D721Med (cell line): Measurements from ENCODE around the gene B3GLCT.

Source experiments
- DNase-seq: peaks from one replicate; pipeline ENCODE4 v3.0.0; 2011; ENCODE audit warnings: low spot score; ENCODE audit not compliant: insufficient read length
- FAIRE-seq: peaks from 2 replicates; lab custom pipeline; 2011; peaks lifted over from hg19 to GRCh38; lab: Jason Lieb, UNC
- CTCF ChIP-seq: IDR thresholded peaks from 2 replicates; pipeline ENCODE4 v1.5.1; 2012; ENCODE audit warnings: mild to moderate bottlenecking, control low read depth; ENCODE audit not compliant: insufficient read depth; ENCODE audit errors: missing control alignments

Gene B3GLCT

GRCh38 chr13:31355001-31355400 lies 155.2 kb downstream of the B3GLCT start:
- FAIRE-seq (no peak), DNase-seq (no peak)
- no peak for TF ChIP-seq CTCF

- FAIRE-seq (no peak), DNase-seq (no peak)
- no peak for TF ChIP-seq CTCF
Observed at GRCh38 chr13:31356991-31357390, 157.2 kb downstream of the B3GLCT start.

- no peak for DNase-seq
- no peak for FAIRE-seq
- no peak for TF ChIP-seq CTCF
Observed at GRCh38 chr13:31357581-31357980, 157.8 kb downstream of the B3GLCT start.

GRCh38 chr13:31361673-31362072 lies 161.9 kb downstream of the B3GLCT start:
- DNase-seq (no peak), FAIRE-seq (no peak)
- no peak for TF ChIP-seq CTCF

- no peak for TF ChIP-seq CTCF
- DNase-seq (no peak), FAIRE-seq (no peak)
Observed at GRCh38 chr13:31365630-31366029, 165.9 kb downstream of the B3GLCT start.

GRCh38 chr13:31367410-31367809 lies 167.6 kb downstream of the B3GLCT start:
- no peak for TF ChIP-seq CTCF
- DNase-seq (no peak), FAIRE-seq (no peak)

- FAIRE-seq (no peak), DNase-seq (no peak)
- TF ChIP-seq CTCF = no peak
Observed at GRCh38 chr13:31369213-31369612, 169.4 kb downstream of the B3GLCT start.
